Dendritic cell treated with granulocyte-macrophage colony-stimulating factor and Interleukin-4, amounts not matched to agents 40 ng/mL and 50 ng/mL, for 4 days (primary cell): ENCODE results near the gene NEURL1B.

Experiments
- H3K27ac Mint-ChIP-seq: one replicate; pipeline ENCODE4 v1.8.0; 2022; ENCODE audit warnings: mild to moderate bottlenecking, mixed read lengths
- H3K27me3 Mint-ChIP-seq: one replicate; pipeline ENCODE4 v1.8.0; 2022; ENCODE audit warnings: mild to moderate bottlenecking, mixed read lengths
- H3K36me3 Mint-ChIP-seq: one replicate; pipeline ENCODE4 v1.8.0; 2022; ENCODE audit warnings: low read depth, mixed read lengths
- H3K4me1 Mint-ChIP-seq: one replicate; pipeline ENCODE4 v1.8.0; 2022; ENCODE audit warnings: low read depth, mixed read lengths
- H3K4me3 Mint-ChIP-seq: one replicate; pipeline ENCODE4 v1.8.0; 2022; ENCODE audit warnings: mild to moderate bottlenecking, moderate library complexity, mixed read lengths
- H3K9me3 Mint-ChIP-seq: one replicate; pipeline ENCODE4 v1.8.0; 2022; ENCODE audit warnings: mixed read lengths
- intact Hi-C: fragments of 100-400 bp; cut with micrococcal nuclease; formaldehyde crosslinking; loops from one replicate; pipeline ENCODE4 v1.15.0; 2022

Gene NEURL1B

GRCh38 chr5:172662596-172662995 is 21.5 kb downstream of the NEURL1B start:
- intact Hi-C loops, result no loop called here
- H3K9me3 Mint-ChIP-seq, result no peaks in the 10 kb centered on the region
- no peak overlapping the region for H3K27ac Mint-ChIP-seq
- no peaks in the 10 kb centered on the region for H3K27me3 Mint-ChIP-seq
- H3K4me1 Mint-ChIP-seq, result peaks cover 22% of the 10 kb centered on the region
- H3K36me3 Mint-ChIP-seq, result no peaks in the 10 kb centered on the region
- no peak overlapping the region for H3K4me3 Mint-ChIP-seq

GRCh38 chr5:172664018-172664417 is 23.0 kb downstream of the NEURL1B start:
- no peaks in the 10 kb centered on the region for H3K27me3 Mint-ChIP-seq
- peaks cover 15% of the 10 kb centered on the region for H3K4me1 Mint-ChIP-seq
- H3K27ac Mint-ChIP-seq, result no peak overlapping the region
- H3K36me3 Mint-ChIP-seq, result no peaks in the 10 kb centered on the region
- no peaks in the 10 kb centered on the region for H3K9me3 Mint-ChIP-seq
- intact Hi-C loops, result no loop called here
- no peak overlapping the region for H3K4me3 Mint-ChIP-seq

GRCh38 chr5:172664681-172665541 is 23.8 kb downstream of the NEURL1B start:
- intact Hi-C loops, result no loop called here
- Mint-ChIP-seq H3K27ac (no peak overlapping the region), H3K27me3 (no peaks in the 10 kb centered on the region), H3K9me3 (no peaks in the 10 kb centered on the region), H3K4me3 (no peak overlapping the region), H3K4me1 (peaks cover 6% of the 10 kb centered on the region), H3K36me3 (no peaks in the 10 kb centered on the region)

- Mint-ChIP-seq H3K27ac (no peak overlapping the region), H3K36me3 (no peaks in the 10 kb centered on the region), H3K9me3 (no peaks in the 10 kb centered on the region), H3K4me1 (no peaks in the 10 kb centered on the region), H3K27me3 (no peaks in the 10 kb centered on the region), H3K4me3 (no peak overlapping the region)
- intact Hi-C loops, result no loop called here
Measured at GRCh38 chr5:172666251-172666650, 25.2 kb downstream of the NEURL1B start.

GRCh38 chr5:172667786-172668593 is 26.9 kb downstream of the NEURL1B start:
- no peaks in the 10 kb centered on the region for H3K4me1 Mint-ChIP-seq
- H3K36me3 Mint-ChIP-seq, result no peaks in the 10 kb centered on the region
- no peaks in the 10 kb centered on the region for H3K9me3 Mint-ChIP-seq
- no peak overlapping the region for H3K4me3 Mint-ChIP-seq
- H3K27me3 Mint-ChIP-seq, result no peaks in the 10 kb centered on the region
- intact Hi-C loops, result no loop called here
- H3K27ac Mint-ChIP-seq, result no peak overlapping the region

GRCh38 chr5:172668594-172669071 is 27.6 kb downstream of the NEURL1B start:
- H3K4me3 Mint-ChIP-seq, result no peak overlapping the region
- intact Hi-C loops, result no loop called here
- no peaks in the 10 kb centered on the region for H3K27me3 Mint-ChIP-seq
- H3K4me1 Mint-ChIP-seq, result no peaks in the 10 kb centered on the region
- H3K9me3 Mint-ChIP-seq, result no peaks in the 10 kb centered on the region
- H3K36me3 Mint-ChIP-seq, result no peaks in the 10 kb centered on the region
- no peak overlapping the region for H3K27ac Mint-ChIP-seq

- no peak overlapping the region for H3K27ac Mint-ChIP-seq
- intact Hi-C loops, result no loop called here
- no peaks in the 10 kb centered on the region for H3K36me3 Mint-ChIP-seq
- H3K4me3 Mint-ChIP-seq, result no peak overlapping the region
- no peaks in the 10 kb centered on the region for H3K4me1 Mint-ChIP-seq
- no peaks in the 10 kb centered on the region for H3K27me3 Mint-ChIP-seq
- H3K9me3 Mint-ChIP-seq, result no peaks in the 10 kb centered on the region
Measured at GRCh38 chr5:172669386-172670004, 28.4 kb downstream of the NEURL1B start.

GRCh38 chr5:172670005-172670402 is 28.9 kb downstream of the NEURL1B start:
- intact Hi-C loops, result no loop called here
- Mint-ChIP-seq H3K36me3 (no peaks in the 10 kb centered on the region), H3K9me3 (no peaks in the 10 kb centered on the region), H3K27ac (no peak overlapping the region), H3K4me3 (no peak overlapping the region), H3K27me3 (no peaks in the 10 kb centered on the region), H3K4me1 (no peaks in the 10 kb centered on the region)

GRCh38 chr5:172670444-172670843 is 29.4 kb downstream of the NEURL1B start:
- Mint-ChIP-seq H3K9me3 (no peaks in the 10 kb centered on the region), H3K27ac (no peak overlapping the region), H3K36me3 (no peaks in the 10 kb centered on the region), H3K4me1 (peaks cover 1% of the 10 kb centered on the region), H3K4me3 (no peak overlapping the region), H3K27me3 (no peaks in the 10 kb centered on the region)
- intact Hi-C loops, result no loop called here

GRCh38 chr5:172671091-172671490 is 30.0 kb downstream of the NEURL1B start:
- no peaks in the 10 kb centered on the region for H3K36me3 Mint-ChIP-seq
- intact Hi-C loops, result no loop called here
- peaks cover 8% of the 10 kb centered on the region for H3K4me1 Mint-ChIP-seq
- H3K4me3 Mint-ChIP-seq, result no peak overlapping the region
- H3K27ac Mint-ChIP-seq, result no peak overlapping the region
- H3K27me3 Mint-ChIP-seq, result no peaks in the 10 kb centered on the region
- H3K9me3 Mint-ChIP-seq, result no peaks in the 10 kb centered on the region

GRCh38 chr5:172672681-172673080 is 31.6 kb downstream of the NEURL1B start:
- no peaks in the 10 kb centered on the region for H3K36me3 Mint-ChIP-seq
- H3K27me3 Mint-ChIP-seq, result no peaks in the 10 kb centered on the region
- H3K27ac Mint-ChIP-seq, result no peak overlapping the region
- no peaks in the 10 kb centered on the region for H3K9me3 Mint-ChIP-seq
- intact Hi-C loops, result no loop called here
- H3K4me3 Mint-ChIP-seq, result no peak overlapping the region
- H3K4me1 Mint-ChIP-seq, result peaks cover 11% of the 10 kb centered on the region

- H3K4me1 Mint-ChIP-seq, result peaks cover 21% of the 10 kb centered on the region
- no peak overlapping the region for H3K4me3 Mint-ChIP-seq
- H3K36me3 Mint-ChIP-seq, result no peaks in the 10 kb centered on the region
- H3K27ac Mint-ChIP-seq, result no peak overlapping the region
- no peaks in the 10 kb centered on the region for H3K27me3 Mint-ChIP-seq
- peaks cover 6% of the 10 kb centered on the region for H3K9me3 Mint-ChIP-seq
- intact Hi-C loops, result no loop called here
Measured at GRCh38 chr5:172674155-172674554, 33.1 kb downstream of the NEURL1B start.

- intact Hi-C loops, result no loop called here
- Mint-ChIP-seq H3K4me3 (no peak overlapping the region), H3K27me3 (no peaks in the 10 kb centered on the region), H3K9me3 (peaks cover 18% of the 10 kb centered on the region), H3K27ac (no peak overlapping the region), H3K36me3 (no peaks in the 10 kb centered on the region), H3K4me1 (peaks cover 29% of the 10 kb centered on the region)
Measured at GRCh38 chr5:172676914-172677475, 35.9 kb downstream of the NEURL1B start.
